Measurements from ENCODE around the gene SDHB. TPM values are rescaled to one million over a fixed set of nuclear protein-coding genes. Genes with fewer than 3 reads are reported as not detected.
"Not testable (repeated sequence)": the region's sequence is repeated elsewhere in the genome, so short reads cannot be mapped to it uniquely, and the experiment has no call there.

Gene SDHB
- total RNA-seq, 1 experiment from 2014 or later: 238 TPM

DNA sequence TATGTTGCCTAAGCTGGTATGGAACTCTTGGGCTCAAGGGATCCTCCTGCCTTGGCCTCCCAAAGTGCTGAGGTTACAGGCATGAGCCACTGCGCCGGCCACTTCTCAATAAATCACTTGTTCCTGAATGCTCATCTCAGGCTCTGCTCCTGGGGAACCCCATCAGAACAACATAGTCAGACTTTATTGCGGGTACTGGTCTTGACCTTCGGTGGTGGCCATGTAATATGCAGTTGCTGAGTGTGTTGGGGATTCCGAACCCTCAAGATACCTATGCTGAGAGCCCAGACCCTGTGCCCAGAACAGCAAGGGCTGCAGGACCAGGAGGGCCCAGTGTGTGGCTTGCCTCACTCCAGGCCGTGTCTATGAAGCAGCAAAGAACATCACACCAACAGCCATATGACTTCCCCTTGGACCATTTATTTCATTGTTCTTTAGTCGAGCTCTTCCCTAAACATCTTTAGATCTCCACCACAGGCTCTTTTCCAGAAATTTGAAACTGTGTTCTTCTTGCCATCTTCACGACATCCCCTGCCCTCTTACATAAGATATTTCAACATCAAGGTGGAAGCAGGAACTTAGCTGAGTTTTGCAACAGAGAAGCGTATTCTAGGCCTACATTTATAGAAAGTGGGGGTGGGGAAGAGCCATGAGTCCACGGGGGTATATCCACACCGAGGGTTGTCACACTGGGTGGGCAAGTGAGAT lies 12.7 kb upstream of the SDHB start:
- no peaks in the 10 kb centered on the region for H3K27me3 ChIP-seq (ENCODE audit: control insufficient read depth, insufficient read depth, low read length)
- no peak overlapping the region for H3K4me3 ChIP-seq (ENCODE audit: insufficient read depth, low read depth, low read length)
- DNase-seq: no peak
- H3K36me3 ChIP-seq (replicated peaks; ENCODE audit: control insufficient read depth, insufficient read depth, low read length): no peaks in the 10 kb centered on the region

- H3K4me3 ChIP-seq (ENCODE audit: insufficient read depth, low read depth, low read length): no peak overlapping the region
- no peaks in the 10 kb centered on the region for H3K27me3 ChIP-seq (ENCODE audit: control insufficient read depth, insufficient read depth, low read length)
- no peaks in the 10 kb centered on the region for H3K36me3 ChIP-seq (replicated peaks; ENCODE audit: control insufficient read depth, insufficient read depth, low read length)
- no peak for DNase-seq
These were observed 11.8 kb upstream of the SDHB start for GRCh38 chr1:17065666-17066065.

- not testable (repeated sequence) for H3K4me3 ChIP-seq (ENCODE audit: insufficient read depth, low read depth, low read length); DNase-seq; H3K36me3 ChIP-seq (replicated peaks; ENCODE audit: control insufficient read depth, insufficient read depth, low read length)
These were observed 8.9 kb upstream of the SDHB start for GRCh38 chr1:17062751-17063150.

GRCh38 chr1:17061892-17062291 lies 8.1 kb upstream of the SDHB start:
- Histone ChIP-seq H3K4me3 (ENCODE audit: insufficient read depth, low read depth, low read length) (no peak overlapping the region), H3K36me3 (replicated peaks; ENCODE audit: control insufficient read depth, insufficient read depth, low read length) (no peaks in the 10 kb centered on the region), H3K27me3 (ENCODE audit: control insufficient read depth, insufficient read depth, low read length) (no peaks in the 10 kb centered on the region)
- DNase-seq: no peak

More at GRCh38 chr1:17062751-17063150, 8.9 kb upstream of the SDHB start:
- H3K27me3 ChIP-seq (ENCODE audit: control insufficient read depth, insufficient read depth, low read length): not testable (repeated sequence)

DNA sequence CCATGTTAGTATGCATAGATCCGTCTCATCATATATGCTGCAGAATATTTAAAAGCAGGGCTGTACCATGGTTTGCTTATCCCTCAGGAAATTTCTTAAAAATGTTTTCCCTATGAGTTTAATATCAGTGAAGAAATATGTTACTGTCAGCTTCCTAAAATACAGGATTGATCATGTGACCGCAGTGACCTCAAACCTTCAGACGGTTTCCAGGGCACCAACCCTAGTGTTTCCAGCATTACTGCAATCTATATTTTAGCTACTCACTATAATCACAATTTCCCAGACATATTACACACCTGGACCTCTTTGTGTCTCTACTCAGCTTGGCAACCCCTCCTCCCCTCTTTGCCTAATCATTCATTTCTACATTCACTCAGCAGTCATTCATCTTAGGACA lies 7.7 kb upstream of the SDHB start:
- Histone ChIP-seq H3K27me3 (ENCODE audit: control insufficient read depth, insufficient read depth, low read length) (no peaks in the 10 kb centered on the region), H3K4me3 (ENCODE audit: insufficient read depth, low read depth, low read length) (no peak overlapping the region), H3K36me3 (replicated peaks; ENCODE audit: control insufficient read depth, insufficient read depth, low read length) (no peaks in the 10 kb centered on the region)
- no peak for DNase-seq

- H3K27me3 ChIP-seq (ENCODE audit: control insufficient read depth, insufficient read depth, low read length): no peaks in the 10 kb centered on the region
- H3K4me3 ChIP-seq (ENCODE audit: insufficient read depth, low read depth, low read length): no peak overlapping the region
- DNase-seq: no peak
- H3K36me3 ChIP-seq (replicated peaks; ENCODE audit: control insufficient read depth, insufficient read depth, low read length): no peaks in the 10 kb centered on the region
These were observed 6.5 kb upstream of the SDHB start for GRCh38 chr1:17060306-17060749.

DNA sequence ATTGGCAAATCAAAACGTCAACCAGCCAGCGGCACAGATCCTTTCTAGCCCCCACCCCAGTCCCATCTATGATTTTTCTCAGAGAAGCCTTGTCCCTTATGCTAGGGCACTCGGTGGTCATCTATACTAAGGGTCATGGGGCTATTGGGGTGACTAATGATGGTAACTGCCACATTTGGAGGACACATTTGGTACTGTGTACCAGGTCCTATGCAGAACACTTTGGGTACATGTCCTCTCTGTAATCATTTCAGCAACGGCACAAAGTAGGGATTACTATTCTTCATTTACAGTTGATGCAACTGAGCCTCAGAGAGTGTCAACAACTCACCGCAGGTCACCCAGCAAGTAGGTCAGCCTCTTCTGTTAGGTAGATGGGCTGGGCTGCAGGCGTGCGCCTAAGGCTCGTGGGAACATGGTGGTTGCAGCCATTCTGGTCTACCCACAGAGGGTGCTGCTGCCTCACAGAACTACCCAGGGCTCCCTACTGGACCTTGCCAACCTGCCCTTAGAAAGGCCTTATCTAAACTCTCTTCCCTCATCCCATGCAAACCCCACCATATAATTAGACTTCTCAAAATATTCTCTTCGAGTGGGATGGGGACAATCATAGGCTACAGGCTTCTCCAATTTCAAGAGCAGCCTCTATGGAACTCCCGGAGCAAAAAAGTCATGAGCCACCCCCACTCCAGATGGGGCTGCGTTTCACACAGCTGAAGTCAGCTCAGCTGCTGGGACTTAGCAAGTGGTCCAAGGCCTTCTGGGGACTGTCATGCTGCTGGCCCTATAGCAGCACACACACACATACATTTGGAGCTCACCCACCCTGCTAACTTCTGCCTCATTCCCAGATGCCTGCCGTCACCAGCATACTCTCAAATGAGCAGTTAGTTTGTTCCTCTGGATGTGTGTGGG lies 5.8 kb upstream of the SDHB start:
- no peaks in the 10 kb centered on the region for H3K27me3 ChIP-seq (ENCODE audit: control insufficient read depth, insufficient read depth, low read length)
- DNase-seq: peak; percentile 79

DNA sequence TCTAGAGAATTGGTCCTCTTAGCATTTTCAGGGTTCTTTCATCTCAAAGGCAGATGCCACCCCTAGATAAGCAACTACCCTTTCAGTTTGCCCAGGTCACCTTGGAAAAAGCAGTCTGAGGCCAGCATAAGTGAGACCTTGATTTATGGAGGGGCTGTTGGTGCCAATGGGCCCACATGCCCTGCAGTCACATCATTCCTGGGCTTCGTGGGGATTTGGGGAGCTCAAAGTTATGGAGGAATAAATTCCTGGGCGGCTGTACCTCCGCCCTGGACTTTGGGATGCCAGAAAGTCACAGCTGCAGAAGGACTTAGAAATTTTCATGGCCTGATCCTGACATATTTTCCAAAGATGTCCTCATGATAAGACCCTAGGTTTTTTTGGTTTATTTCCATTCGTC lies 2.7 kb upstream of the SDHB start:
- Histone ChIP-seq H3K27me3 (ENCODE audit: control insufficient read depth, insufficient read depth, low read length) (no peaks in the 10 kb centered on the region), H3K36me3 (replicated peaks; ENCODE audit: control insufficient read depth, insufficient read depth, low read length) (no peaks in the 10 kb centered on the region), H3K4me3 (ENCODE audit: insufficient read depth, low read depth, low read length) (no peak overlapping the region)
- DNase-seq: no peak

More for the DNA sequence above, 5.8 kb upstream of the SDHB start:
- Histone ChIP-seq H3K36me3 (replicated peaks; ENCODE audit: control insufficient read depth, insufficient read depth, low read length) (no peaks in the 10 kb centered on the region), H3K4me3 (ENCODE audit: insufficient read depth, low read depth, low read length) (no peak overlapping the region)

- Histone ChIP-seq H3K36me3 (replicated peaks; ENCODE audit: control insufficient read depth, insufficient read depth, low read length) (0 out of 2 replicates have a peak, but pooled peaks cover 2% of the 10 kb centered on the region), H3K27me3 (ENCODE audit: control insufficient read depth, insufficient read depth, low read length) (no peaks in the 10 kb centered on the region), H3K4me3 (ENCODE audit: insufficient read depth, low read depth, low read length) (no peak overlapping the region)
- no peak for DNase-seq
These were observed 2.0 kb upstream of the SDHB start for GRCh38 chr1:17055801-17056200.

GRCh38 chr1:17053086-17053684 lies 647 bp downstream of the SDHB start:
- peak overlapping the region; percentile 93 for H3K4me3 ChIP-seq (ENCODE audit: insufficient read depth, low read depth, low read length)
- H3K36me3 ChIP-seq (replicated peaks; ENCODE audit: control insufficient read depth, insufficient read depth, low read length): peaks cover 6% of the 10 kb centered on the region
- no peaks in the 10 kb centered on the region for H3K27me3 ChIP-seq (ENCODE audit: control insufficient read depth, insufficient read depth, low read length)
- DNase-seq: no peak

DNA sequence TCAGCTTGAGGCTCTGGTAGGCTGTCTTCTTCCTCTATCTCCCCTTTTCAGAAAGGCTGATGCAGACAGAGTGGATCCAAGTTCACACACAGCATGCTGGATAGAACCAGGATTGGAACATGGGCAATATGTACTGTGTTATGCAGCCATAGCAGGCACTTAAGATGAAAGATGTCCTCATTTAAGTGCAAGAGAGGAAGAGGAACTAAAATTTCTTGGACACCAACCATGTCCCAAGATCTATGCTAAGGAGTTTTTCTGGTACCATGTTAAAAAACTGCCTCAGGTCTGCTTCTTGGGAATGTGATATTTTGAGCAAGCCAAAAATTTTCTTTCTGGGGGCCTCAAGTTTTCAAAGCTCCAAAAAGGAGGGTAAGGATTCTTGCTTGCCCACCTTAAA lies 1.2 kb downstream of the SDHB start:
- Histone ChIP-seq H3K36me3 (replicated peaks; ENCODE audit: control insufficient read depth, insufficient read depth, low read length) (peaks cover 6% of the 10 kb centered on the region), H3K27me3 (ENCODE audit: control insufficient read depth, insufficient read depth, low read length) (no peaks in the 10 kb centered on the region), H3K4me3 (ENCODE audit: insufficient read depth, low read depth, low read length) (no peak overlapping the region)
- no peak for DNase-seq

DNA sequence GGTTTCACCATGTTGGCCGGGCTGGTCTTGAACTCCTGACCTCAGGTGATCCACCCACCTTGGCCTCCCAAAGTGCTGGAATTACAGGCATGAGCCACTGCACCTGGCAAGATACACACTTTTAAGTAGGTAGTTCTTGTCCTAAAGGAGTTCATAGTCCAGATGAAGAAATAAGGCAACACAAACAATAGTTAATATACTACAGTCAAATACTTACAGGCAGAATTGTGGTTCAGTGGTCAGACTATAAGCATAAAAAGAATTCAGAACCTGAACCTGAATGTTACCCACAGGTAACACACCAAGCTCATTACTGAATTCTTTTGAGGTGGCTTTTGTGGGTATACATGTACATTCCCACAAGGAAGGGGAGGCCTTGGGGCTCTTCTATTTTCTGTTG lies 1.8 kb downstream of the SDHB start:
- no peak overlapping the region for H3K4me3 ChIP-seq (ENCODE audit: insufficient read depth, low read depth, low read length)
- peaks cover 6% of the 10 kb centered on the region for H3K36me3 ChIP-seq (replicated peaks; ENCODE audit: control insufficient read depth, insufficient read depth, low read length)
- no peaks in the 10 kb centered on the region for H3K27me3 ChIP-seq (ENCODE audit: control insufficient read depth, insufficient read depth, low read length)
- no peak for DNase-seq

- DNase-seq: no peak
- Histone ChIP-seq H3K27me3 (ENCODE audit: control insufficient read depth, insufficient read depth, low read length) (no peaks in the 10 kb centered on the region), H3K4me3 (ENCODE audit: insufficient read depth, low read depth, low read length) (no peak overlapping the region), H3K36me3 (replicated peaks; ENCODE audit: control insufficient read depth, insufficient read depth, low read length) (peaks cover 15% of the 10 kb centered on the region)
These were observed 5.9 kb downstream of the SDHB start for GRCh38 chr1:17047924-17048323.

- peaks cover 20% of the 10 kb centered on the region for H3K36me3 ChIP-seq (replicated peaks; ENCODE audit: control insufficient read depth, insufficient read depth, low read length)
- DNase-seq: no peak
- H3K27me3 ChIP-seq (ENCODE audit: control insufficient read depth, insufficient read depth, low read length): no peaks in the 10 kb centered on the region
- H3K4me3 ChIP-seq (ENCODE audit: insufficient read depth, low read depth, low read length): no peak overlapping the region
These were observed 7.5 kb downstream of the SDHB start for GRCh38 chr1:17046334-17046657.
